GM20000 (cell line): ENCODE measurements around the gene ZNF438.

Experiments used
- DNase-seq: peaks from one replicate; pipeline ENCODE4 v3.0.0; 2012; ENCODE audit warnings: low spot score
- TF ChIP-seq, protein P1 (sequence below): IDR thresholded peaks from 2 replicates; pipeline ENCODE4 v1.5.1; 2012; ENCODE audit warnings: mild to moderate bottlenecking, control low read depth; ENCODE audit errors: extremely low read depth, missing control alignments

Gene ZNF438

DNA sequence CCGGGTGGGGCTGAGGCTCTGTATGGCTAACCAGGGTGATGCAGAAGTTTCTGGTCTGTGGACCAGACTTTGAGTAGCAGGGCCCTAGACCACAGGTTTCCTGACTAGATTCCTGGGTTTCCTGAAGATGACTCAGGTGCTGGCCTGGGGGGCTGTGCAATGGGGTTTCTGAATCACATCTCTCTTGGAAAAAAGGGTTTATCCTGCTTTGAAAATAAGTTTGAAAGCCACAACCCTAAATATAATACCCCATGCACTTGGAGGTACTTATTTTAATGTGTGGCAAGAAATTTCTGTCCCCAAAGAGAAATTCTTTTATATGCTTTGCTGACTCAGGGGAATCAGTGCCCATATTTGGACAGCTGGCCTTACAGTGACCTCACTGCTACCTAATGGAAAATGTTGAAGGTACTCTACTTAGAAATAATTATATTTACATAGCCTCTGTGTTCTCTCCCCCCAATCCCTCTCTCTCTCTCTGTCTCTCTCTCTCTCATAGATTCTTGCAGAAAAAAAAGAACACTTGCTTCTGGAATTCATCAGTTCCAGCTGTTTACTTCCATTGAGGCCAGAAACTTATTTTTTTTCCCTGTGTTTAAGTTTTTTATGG is 217.7 kb downstream of the ZNF438 start:
- TF ChIP-seq, protein P1, sequence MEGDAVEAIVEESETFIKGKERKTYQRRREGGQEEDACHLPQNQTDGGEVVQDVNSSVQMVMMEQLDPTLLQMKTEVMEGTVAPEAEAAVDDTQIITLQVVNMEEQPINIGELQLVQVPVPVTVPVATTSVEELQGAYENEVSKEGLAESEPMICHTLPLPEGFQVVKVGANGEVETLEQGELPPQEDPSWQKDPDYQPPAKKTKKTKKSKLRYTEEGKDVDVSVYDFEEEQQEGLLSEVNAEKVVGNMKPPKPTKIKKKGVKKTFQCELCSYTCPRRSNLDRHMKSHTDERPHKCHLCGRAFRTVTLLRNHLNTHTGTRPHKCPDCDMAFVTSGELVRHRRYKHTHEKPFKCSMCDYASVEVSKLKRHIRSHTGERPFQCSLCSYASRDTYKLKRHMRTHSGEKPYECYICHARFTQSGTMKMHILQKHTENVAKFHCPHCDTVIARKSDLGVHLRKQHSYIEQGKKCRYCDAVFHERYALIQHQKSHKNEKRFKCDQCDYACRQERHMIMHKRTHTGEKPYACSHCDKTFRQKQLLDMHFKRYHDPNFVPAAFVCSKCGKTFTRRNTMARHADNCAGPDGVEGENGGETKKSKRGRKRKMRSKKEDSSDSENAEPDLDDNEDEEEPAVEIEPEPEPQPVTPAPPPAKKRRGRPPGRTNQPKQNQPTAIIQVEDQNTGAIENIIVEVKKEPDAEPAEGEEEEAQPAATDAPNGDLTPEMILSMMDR, result no peak
- no peak for DNase-seq

DNA sequence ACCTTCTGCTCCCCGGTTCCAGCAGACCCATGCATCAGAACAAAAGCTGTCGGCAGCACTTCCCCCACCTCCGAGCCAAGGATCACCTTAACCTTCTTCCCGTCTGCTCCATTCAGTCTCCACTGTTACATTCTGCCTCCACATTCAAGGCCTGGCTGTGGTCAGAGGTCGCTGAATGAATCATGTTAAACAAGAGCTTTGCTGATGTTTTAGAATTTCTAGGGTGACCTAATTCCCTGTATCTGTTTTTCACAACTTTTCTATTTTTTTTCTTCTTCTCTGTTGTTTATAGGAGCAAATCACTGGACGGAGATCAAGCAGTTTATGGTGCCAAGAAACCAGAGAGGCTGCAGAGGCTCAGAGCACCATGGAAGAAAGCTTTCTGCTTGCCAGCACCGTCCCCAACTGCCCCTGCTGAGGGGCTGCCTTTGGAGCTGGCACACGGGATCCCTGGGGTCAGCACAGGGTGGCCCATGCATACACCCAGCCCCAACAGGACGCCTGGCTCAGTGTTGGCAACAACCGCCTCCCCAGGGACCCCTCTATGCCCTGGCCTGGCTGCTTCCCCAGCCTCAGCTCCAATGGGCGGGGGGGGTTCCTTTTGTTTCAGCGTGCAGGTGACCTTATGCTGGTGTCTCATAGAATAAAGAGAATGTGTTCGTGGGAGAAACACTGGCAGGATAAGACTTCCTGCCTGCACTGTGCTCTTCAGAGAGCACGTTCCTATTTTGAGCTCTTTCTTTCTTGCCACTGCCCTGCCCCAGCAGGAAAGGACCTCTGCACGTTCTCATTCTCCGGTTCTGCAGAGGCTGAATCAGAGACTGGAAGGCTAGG is 219.4 kb downstream of the ZNF438 start:
- TF ChIP-seq, protein P1, result no peak
- DNase-seq, result no peak

DNA sequence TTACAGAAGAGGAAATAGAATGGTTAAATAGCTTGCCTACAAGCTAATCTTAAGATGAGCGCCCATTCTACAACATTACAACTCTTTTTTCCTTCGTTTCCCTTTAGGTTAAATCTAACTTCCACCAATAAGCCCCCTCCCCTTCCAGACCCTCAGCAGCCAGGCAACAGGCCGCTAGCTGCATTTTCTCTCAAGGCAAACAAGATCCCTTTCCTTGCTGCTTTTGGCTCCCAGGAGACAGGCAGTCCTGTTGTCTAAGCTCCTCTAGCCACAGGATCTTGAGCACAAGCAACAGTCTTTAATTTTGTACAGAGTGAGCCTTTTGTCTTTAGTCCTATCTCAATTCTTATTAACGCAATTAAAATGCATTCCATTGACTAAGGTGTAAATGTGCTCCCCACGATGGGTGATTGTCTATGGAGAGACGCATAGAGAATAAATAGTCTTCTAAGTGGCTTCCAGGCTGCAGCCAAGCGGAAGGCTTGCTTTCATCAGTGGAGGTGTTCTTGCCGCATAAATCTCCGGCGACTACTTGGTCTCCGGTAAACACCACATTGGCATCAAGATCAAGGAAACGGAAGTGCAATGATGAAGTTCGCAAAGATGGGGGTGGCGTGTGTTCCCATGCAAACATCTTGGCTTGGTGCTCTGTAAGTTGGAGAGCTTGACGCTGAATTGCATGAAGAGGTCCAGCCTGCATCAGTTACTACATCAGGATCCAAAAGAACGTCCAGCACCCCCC is 220.2 kb downstream of the ZNF438 start:
- TF ChIP-seq, protein P1, result no peak
- DNase-seq, result no peak

DNA sequence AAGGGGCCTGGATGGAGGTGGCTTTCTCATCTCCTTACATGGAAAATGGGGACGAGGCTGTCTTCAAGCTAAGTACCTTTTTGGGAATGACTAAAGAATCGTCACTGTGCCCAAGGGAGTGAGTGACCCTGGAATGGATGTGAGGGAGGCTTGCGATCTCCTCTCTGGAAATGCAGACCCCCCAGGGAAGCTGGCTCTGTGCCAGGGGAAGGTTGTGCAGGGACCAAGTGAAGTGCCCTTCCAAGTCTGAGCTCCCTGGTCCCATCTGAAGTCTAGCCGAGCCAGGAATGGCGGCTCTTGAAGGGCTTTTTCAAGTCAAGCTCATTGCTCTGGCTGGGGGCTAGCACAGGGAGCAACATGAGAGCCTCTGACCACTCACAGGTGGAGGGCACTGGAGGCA is 221.2 kb downstream of the ZNF438 start:
- TF ChIP-seq, protein P1, result no peak
- DNase-seq, result no peak

DNA sequence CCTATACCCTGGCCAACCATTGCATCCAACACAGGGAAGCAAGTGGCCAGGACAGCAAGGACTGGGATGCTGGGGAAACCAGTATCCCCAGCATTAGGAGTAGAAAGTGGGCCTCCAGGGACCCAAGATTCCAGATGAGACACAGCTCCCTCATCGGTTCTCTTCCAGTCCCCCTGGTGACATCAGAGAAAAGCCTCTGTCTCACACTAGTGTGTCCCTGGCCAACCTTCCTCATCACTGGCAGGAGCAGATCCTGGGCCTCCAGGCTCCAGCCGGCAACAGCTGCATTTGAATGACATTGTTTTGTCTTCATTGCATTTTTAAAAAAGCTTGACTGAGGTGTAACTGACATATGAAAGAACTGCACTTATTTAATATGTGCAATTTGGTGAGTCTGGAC is 224.8 kb downstream of the ZNF438 start:
- no peak for DNase-seq
- TF ChIP-seq, protein P1, result no peak

DNA sequence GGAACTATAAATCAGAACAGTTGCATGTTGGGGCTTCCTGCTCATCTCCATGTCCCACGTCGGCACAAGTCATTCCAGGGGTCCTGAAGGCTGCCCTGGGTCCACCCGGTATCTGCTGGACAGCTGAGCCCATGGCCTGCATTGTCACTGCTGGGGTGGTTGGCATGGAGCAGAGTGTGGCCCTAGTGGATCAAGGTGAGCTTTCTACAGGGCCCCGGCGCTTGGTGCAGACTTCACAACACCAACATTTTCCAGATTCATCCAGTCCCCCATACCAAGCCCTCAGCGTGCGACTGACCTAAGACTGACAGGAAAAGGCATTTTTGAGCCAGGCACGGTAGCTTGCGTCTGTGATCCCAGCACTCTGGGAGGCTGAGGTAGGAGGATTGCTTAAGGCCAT is 226.6 kb downstream of the ZNF438 start:
- no peak for DNase-seq
- TF ChIP-seq, protein P1, result no peak
